PFSK-1 (cell line): ENCODE data around the gene RXFP4.

ENCODE experiments used
- FOXP2 ChIP-seq: optimal IDR thresholded peaks from 2 replicates; pipeline ENCODE3; 2011; ENCODE audit warnings: borderline replicate concordance, control low read depth, inconsistent platforms; ENCODE audit not compliant: insufficient read depth; ENCODE audit errors: extremely low read length, extremely low read depth
- POLR2AphosphoS5 ChIP-seq: IDR thresholded peaks from 2 replicates; pipeline ENCODE4 v1.6.1; 2012; ENCODE audit warnings: low read depth, mild to moderate bottlenecking, control low read depth, low read length, moderate library complexity
- SIN3A ChIP-seq: IDR thresholded peaks from 2 replicates; pipeline ENCODE4 v1.6.1; 2012; ENCODE audit warnings: mild to moderate bottlenecking, low read length, moderate library complexity, borderline replicate concordance; ENCODE audit not compliant: insufficient read depth
- TAF1 ChIP-seq: IDR thresholded peaks from 2 replicates; pipeline ENCODE4 v1.6.1; 2012; ENCODE audit warnings: low read length, control low read depth, borderline replicate concordance; ENCODE audit not compliant: insufficient read depth
- TF ChIP-seq, protein P1 (sequence below), 2 experiments: IDR thresholded peaks; 2 replicates each; pipeline versions ENCODE4 v1.6.1 to v1.8.0; 2011 to 2012; ENCODE audit warnings: low read depth in 2 of 2, low read length in 2 of 2, control low read depth in 1 of 2, inconsistent platforms in 1 of 2, mild to moderate bottlenecking in 1 of 2, moderate library complexity in 1 of 2; ENCODE audit not compliant: insufficient read depth in 1 of 2

Gene RXFP4

DNA sequence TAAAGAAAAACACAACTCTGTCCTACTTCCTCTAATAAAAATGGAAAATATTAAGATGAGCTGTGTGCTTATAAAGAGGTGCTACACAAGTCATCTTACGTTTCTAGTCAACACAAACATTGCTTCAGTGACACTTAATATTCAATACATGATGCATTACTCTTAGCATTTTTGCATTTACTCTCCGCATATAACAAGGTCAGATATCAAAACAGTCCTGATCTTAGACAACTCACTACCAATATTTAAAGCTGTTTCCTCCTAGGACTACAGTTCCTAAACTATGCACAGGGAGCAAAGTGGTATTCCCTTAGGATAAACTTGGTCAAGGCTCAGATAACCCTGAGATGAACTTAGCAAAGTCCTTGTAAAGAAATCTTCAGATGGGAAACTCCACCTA is 42.5 kb upstream of the RXFP4 start:
- TF ChIP-seq TAF1: no peak
- TF ChIP-seq, protein P1, sequence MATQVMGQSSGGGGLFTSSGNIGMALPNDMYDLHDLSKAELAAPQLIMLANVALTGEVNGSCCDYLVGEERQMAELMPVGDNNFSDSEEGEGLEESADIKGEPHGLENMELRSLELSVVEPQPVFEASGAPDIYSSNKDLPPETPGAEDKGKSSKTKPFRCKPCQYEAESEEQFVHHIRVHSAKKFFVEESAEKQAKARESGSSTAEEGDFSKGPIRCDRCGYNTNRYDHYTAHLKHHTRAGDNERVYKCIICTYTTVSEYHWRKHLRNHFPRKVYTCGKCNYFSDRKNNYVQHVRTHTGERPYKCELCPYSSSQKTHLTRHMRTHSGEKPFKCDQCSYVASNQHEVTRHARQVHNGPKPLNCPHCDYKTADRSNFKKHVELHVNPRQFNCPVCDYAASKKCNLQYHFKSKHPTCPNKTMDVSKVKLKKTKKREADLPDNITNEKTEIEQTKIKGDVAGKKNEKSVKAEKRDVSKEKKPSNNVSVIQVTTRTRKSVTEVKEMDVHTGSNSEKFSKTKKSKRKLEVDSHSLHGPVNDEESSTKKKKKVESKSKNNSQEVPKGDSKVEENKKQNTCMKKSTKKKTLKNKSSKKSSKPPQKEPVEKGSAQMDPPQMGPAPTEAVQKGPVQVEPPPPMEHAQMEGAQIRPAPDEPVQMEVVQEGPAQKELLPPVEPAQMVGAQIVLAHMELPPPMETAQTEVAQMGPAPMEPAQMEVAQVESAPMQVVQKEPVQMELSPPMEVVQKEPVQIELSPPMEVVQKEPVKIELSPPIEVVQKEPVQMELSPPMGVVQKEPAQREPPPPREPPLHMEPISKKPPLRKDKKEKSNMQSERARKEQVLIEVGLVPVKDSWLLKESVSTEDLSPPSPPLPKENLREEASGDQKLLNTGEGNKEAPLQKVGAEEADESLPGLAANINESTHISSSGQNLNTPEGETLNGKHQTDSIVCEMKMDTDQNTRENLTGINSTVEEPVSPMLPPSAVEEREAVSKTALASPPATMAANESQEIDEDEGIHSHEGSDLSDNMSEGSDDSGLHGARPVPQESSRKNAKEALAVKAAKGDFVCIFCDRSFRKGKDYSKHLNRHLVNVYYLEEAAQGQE (IDR thresholded peaks at IDR 0.05; ENCODE audit: insufficient read depth in 1 of 2, low read depth in 2 of 2, low read length in 2 of 2): no peak
- TF ChIP-seq FOXP2: no peak
- TF ChIP-seq POLR2AphosphoS5: no peak
- TF ChIP-seq SIN3A: no peak

DNA sequence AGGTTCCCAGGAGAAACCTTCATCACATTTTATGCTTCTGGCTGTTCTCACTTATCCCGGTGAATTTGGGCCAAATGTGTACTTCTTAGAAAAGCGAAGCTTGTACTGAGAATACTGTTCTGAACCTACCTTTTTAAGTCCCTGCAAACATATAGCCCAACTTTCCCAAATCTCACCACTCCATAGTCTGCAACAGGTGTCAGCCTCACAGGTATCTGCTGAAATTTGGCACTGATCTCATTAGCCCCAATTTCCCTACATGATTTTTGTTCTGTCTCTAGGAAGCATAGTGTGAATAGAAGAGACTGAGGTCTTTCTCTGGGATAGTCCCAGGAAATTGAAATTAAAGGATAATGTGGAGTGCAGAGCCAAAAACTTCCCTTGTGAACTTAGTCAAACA is 41.8 kb upstream of the RXFP4 start:
- TF ChIP-seq SIN3A (no peak), FOXP2 (no peak), TAF1 (no peak), POLR2AphosphoS5 (no peak)
- TF ChIP-seq, protein P1 (IDR thresholded peaks at IDR 0.05; ENCODE audit: insufficient read depth in 1 of 2, low read depth in 2 of 2, low read length in 2 of 2): no peak

DNA sequence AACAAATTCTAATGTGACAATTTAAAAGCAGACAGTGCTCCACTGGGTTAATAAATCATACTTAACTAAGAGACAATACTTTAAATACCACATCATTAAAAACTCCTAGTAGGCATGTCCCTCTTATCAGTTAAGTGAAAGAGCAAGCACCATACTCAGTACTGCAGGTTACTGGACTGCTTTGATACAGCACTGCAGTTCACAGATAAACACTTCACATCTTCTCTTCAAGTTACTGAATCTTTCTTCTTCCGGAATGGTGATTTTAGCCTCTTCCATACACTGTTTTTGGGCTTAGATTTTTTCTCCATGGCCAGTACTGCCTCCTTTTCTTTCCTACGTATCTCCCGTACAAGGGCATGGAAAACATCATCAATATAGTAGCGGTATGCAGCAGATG is 41.3 kb upstream of the RXFP4 start:
- TF ChIP-seq FOXP2 (no peak), POLR2AphosphoS5 (no peak), SIN3A (no peak), TAF1 (no peak)
- TF ChIP-seq, protein P1 (IDR thresholded peaks at IDR 0.05; ENCODE audit: insufficient read depth in 1 of 2, low read depth in 2 of 2, low read length in 2 of 2): no peak

DNA sequence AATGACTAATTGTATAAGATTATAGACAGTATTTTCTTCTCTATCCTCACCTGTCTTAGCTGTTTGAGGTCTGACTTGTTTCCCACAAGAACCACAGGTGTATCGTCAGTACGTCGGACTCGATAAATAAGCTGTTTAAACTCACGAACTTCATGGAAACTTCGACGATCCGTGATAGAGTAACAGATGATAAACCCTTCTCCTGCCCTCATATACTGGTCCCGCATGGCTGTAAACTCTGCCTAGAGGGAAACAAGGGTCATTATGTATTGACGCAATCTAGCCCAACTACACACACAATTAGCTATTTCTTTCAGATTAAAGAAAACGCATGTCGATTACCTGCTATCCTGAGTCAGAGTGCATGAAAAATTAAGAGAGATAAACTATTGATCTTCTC is 37.2 kb upstream of the RXFP4 start:
- TF ChIP-seq, protein P1 (IDR thresholded peaks at IDR 0.05; ENCODE audit: insufficient read depth in 1 of 2, low read depth in 2 of 2, low read length in 2 of 2): no peak
- TF ChIP-seq TAF1: no peak
- no peak for TF ChIP-seq SIN3A
- TF ChIP-seq POLR2AphosphoS5: no peak
- no peak for TF ChIP-seq FOXP2

DNA sequence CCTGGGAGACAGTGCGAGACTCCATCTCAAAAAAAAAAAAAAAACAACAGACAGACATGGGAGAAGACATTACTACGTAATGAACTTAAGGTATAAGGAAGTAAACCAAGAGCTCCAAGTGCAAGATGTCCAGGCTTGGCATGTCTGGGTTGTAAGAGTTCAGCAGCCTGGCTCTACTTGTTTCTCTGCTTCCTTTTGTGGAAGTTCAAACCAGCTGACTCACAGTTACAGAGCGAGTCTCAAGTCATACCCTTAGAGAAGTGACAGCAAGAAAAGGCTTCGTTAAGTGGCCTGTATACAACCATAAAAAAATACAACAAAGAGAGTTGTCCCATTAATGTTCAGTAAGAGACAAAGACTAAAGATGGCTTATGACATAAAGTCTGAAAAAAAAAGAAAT is 31.5 kb upstream of the RXFP4 start:
- TF ChIP-seq, protein P1 (IDR thresholded peaks at IDR 0.05; ENCODE audit: insufficient read depth in 1 of 2, low read depth in 2 of 2, low read length in 2 of 2): no peak
- TF ChIP-seq SIN3A (no peak), FOXP2 (no peak), TAF1 (no peak), POLR2AphosphoS5 (no peak)
